GM21381 (cell line): ENCODE data around the gene CCM2.

Experiments used
- ATAC-seq: cut with Tn5 transposase; IDR thresholded peaks from one replicate; pipeline ENCODE4 v1.9.1; 2021; ENCODE audit warnings: mild to moderate bottlenecking, moderate library complexity; ENCODE audit not compliant: unreplicated experiment

Gene CCM2

DNA sequence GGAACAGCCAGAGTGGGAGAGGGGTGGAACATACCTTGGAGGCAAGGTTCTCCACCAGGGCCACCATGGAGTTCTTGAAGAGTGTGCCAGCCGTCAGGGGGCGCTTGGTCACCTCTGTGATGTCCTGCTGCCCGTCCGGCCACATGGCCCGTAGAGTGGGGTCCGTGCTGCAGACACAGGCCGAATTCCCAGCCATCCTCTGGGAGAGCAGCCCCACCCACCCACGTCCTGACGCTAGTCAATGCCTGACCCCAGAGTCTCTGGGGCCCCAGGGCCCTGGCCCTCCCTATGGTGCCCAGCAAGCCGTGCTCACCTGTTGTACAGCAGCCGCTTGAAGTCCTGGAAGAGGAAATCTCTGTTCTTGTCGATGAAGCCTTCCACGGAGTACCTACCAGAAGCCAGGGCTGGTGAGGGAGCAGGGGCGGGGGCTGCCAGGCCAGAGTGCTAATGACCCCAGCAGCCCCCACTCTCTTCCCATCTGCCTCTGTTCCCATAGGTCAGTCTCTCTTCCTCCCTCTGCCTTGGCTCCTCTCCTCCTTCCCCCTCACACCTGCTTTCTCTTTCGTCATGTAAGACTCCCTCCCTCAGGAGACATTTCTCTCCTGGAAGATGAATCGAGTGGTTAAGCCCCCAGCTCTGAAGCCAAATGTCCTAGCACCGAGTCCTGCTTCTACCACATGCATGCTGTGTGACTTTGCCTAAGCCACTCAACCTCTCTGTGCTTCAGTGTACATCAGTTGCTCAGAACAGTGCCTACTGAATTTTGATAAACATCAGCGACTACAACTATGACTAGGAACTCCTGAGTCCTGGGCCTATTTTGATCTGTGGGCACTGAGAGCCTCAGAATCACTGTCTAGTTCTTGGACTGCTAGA lies 32.2 kb upstream of the CCM2 start:
- ATAC-seq = no peak

DNA sequence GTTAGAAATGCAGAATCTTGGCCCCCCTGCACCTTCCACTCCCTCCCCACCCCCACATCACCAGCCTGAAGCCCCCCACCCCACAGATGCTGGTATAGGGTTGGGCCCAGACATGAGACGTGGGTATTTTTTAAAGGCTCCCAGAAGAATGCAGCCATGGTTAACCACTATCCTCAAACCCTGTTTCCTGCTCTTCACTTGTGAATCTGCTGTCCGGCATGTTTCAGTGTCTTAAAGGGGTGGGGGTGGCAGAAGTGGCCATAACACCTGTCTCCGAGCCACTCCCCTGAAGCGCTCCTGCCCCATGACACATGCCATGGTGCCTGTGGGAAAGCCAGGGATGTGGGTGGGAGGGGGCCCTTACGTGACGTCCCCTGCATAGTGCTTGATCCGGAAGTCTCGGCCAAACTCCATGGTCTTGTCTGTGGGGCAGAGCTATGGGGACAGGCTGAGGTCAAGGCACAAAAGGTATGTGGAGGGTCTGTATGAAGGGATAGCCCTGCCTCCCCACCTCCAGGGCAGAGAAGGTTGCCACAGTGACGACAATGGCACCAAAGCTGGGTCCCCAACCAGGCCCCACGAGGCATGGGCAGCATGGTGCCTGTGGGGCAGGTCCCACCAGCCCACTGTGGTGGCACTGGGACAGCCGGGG lies 30.8 kb upstream of the CCM2 start:
- ATAC-seq = no peak

GRCh38 chr7:44969701-44970522 lies 30.1 kb upstream of the CCM2 start:
- ATAC-seq = no peak

DNA sequence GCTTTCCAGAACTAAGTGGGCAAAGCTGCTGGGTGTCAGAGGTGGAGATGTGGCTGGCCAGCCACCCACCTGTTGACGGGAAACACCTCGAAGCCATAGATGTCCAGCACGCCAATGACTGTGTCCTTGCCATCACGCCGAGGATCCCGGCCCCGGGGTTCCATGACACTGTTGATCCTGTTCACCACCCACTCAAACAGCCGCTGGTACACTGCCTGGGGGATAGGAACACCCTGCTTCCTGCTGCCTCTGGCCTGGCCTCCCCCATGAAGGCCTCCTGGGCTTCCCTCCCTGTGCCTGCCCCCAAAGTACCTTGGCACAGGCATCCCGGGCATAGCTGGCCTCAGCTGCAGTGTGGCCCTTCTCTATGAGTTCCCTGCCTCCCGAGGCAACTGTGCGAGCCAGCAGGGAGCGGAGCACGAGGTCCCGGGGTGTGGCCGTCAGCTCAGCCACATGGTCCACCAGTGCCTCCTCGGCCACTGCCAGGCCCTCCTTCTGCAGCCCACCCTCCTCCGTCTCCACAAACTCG lies 29.4 kb upstream of the CCM2 start:
- ATAC-seq = no peak

GRCh38 chr7:44971188-44971901 lies 28.7 kb upstream of the CCM2 start:
- ATAC-seq = no peak

DNA sequence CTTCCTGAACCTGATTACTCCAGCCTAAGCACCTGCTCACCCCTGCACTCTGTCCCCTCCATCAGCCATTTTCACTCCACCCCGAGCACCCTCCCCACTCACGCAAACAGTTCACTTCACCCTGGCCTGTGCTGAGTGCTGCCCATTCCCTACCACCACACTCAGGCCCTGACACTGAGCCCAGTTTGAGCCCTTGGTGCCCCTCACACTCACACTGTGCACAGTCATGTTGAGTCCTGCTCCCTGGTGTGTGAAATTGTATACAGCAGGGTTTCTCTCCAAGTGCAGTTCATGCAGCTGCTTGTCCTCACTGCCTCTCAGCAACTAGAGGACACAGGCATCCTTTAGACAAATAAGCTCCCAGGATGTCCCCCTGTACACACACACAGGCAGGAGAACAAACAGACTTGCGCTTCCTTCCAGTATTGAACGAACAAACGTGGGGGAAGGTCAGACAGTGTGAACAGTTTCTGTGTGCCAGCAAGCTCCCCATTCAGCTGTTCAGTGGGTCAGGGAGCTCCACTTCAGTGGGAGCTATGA lies 28.0 kb upstream of the CCM2 start:
- no peak for ATAC-seq

DNA sequence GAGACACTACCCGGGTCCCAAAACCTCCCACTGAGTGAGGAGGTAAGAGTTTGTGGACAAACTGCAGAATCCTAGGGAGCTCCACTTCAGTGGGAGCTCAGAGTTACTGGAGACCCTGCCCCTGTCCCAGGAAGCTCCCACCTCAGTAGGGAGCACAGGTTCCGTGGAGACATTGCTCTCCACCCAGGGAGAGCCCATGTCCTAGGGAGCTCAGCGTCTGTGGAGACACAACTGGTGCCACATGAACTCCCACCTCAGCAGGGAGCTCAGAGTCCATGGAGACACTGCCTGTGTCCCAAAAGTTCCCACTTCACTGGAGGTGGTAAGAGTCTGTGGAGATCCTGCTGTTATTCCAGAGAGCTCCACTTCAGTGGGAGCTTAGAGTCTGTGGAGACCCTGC lies 27.4 kb upstream of the CCM2 start:
- ATAC-seq = no peak

GRCh38 chr7:44973610-44974401 lies 26.2 kb upstream of the CCM2 start:
- ATAC-seq = no peak

- ATAC-seq = no peak
Observed at GRCh38 chr7:44974549-44974948, 25.5 kb upstream of the CCM2 start.

DNA sequence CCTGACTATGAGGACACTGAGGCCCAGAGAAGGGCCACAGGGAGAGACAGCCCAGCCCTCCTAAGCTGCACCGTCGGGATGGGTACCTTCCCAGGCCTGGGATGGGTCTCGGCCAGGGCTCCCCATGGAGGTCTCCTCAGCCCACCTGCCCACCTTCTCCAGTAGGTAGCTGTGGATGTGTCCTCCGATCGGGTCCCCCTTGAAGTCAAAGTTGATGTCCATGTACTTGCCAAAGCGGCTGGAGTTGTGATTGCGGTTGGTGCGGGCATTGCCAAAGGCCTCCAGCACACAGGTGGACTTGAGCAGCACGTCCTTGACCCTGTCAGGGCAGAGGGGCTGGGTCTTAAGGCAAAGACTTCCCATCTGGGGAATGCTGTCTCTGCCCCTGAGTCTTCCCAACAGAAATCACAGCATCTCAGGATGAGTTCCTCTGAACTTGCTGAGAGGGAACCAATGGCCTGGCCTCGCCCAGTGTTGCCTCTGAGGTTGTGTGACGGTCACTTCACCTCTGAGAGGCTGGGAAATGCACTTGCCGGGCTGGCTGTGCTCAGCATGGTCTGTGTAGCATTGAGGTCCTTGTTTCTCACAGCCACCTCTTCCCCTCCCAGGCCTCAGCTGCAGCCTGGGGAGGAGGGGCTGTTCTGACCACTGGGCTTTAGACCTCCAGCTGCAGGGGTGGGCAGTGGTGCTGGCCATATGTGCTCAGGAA lies 24.5 kb upstream of the CCM2 start:
- ATAC-seq = no peak

DNA sequence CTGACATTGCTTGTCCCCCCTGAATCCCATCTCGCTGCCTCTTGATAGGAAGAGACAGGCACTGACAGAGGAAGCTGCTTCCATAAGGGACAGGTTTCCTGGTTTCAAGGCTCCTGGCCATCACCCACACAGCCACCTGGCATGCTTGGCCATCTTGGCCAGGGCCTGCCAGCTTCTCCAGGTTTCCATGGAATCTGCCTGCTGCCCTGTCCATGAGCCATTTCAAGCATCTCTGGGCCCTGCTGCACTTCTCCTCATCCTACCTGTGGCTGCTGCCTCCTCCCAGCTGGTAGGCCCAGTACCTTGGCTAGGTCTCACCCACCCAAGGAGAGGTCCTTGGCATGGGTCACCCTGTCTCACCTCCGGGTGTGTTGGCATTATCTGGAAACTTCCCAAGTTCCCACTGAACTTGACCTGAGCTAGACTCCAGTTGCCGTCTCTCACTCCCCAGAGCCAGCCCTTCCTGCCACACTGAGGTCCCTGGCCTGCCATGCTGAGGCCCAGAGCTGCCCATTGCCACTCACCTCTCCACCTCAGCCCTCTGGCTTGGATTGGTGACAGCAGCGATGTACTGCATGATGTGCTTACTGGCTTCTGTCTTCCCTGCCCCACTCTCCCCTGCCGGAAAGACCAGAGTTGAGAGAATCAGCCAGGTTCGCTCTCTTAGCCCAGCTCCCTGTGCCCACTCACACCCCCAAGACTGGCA lies 23.8 kb upstream of the CCM2 start:
- ATAC-seq = no peak

- ATAC-seq = no peak
Observed at GRCh38 chr7:44976746-44977196, 23.2 kb upstream of the CCM2 start.

DNA sequence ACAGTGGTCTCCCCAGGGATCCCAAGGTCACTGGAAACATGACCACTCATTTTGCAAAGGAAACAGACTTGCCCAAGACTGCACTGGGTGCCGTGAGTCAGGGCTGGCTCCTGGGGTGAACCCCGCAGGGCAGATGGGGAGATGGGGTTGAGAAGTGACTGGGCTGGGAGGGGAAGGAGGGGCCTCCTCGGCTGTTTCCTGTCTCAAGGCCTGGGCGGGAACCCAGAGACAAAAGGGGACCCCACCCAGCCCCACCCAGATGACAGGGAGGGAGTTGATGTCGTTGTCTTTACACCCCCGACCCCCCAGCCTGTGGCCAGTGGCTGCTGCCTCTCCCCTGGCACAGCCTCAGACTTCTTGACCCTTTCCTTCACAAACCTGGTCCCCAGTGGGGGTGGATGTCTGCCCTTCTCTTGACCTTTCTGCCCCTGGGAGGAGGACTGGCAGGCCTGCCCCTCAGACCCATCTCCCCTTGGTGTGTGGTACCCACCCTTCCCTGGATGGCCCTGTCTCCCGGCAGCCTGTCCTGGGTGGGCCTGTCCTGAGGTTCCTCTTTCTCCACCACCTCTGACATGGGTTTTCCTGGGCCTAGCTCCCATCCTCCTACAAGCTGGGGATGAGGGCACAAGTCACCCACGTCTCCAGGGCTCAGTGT lies 22.6 kb upstream of the CCM2 start:
- ATAC-seq = no peak

DNA sequence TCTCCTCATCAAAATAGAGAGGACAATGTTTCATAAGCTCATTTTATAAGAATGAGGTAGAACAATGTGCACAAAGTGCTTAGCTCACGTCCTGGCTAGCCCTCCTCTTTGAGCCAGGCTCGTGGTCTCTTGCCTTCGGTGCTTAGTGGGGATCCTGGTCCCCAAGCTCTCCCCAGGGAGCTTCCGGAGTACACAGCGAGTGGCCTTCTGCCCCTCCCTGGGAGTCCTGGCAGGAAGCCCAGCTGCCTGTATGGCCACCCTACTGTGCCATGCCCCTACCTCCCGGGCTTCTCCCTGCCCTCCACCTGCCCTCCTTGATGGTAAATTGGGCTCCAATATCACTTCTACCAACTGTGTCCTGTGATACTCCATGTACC lies 22.1 kb upstream of the CCM2 start:
- no peak for ATAC-seq

- peak; percentile 57 for ATAC-seq
Observed at GRCh38 chr7:44978511-44979366, 21.3 kb upstream of the CCM2 start, which contains the start of gene MYO1G. Gene MYO1G (minus strand): TSS chr7:44979015. CDS start chr7:44978961, 54 bp downstream.

GRCh38 chr7:44979481-44980392 lies 20.3 kb upstream of the CCM2 start:
- peak; percentile 9 for ATAC-seq
